Medulla oblongata (tissue), 1 donor: ENCODE results near the gene TTC27.
"Not testable (repeated sequence)": the region's sequence is repeated elsewhere in the genome, so short reads cannot be mapped to it uniquely, and the experiment has no call there.

ENCODE experiments used
- DNase-seq: peaks from one replicate; pipeline ENCODE4 v3.0.0-alpha.2; 2015; ENCODE audit errors: extremely low spot score

TTC27 gene

GRCh38 chr2:32719933-32720716, 92.3 kb downstream of the TTC27 start:
- DNase-seq, result no peak

DNA sequence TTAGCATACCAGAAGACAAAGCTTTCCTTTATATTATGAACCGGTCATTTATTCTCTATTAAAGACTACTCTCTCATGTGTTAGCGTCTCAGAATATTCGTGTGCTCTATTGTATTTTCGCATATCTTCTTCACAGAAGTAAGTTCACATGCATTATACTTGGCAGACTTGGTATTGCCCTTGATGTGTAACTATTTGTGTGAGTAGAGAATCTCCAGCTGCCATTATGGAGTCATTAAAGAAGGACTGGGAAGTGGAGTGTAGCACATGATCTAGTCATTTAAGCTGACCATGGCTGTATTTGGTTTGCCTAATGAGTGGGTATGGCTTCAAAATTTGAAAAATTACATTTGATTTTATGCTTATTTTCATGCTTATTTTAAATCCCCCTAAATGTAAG, 92.9 kb downstream of the TTC27 start:
- DNase-seq, result no peak

GRCh38 chr2:32721376-32721775, 93.5 kb downstream of the TTC27 start:
- no peak for DNase-seq

DNA sequence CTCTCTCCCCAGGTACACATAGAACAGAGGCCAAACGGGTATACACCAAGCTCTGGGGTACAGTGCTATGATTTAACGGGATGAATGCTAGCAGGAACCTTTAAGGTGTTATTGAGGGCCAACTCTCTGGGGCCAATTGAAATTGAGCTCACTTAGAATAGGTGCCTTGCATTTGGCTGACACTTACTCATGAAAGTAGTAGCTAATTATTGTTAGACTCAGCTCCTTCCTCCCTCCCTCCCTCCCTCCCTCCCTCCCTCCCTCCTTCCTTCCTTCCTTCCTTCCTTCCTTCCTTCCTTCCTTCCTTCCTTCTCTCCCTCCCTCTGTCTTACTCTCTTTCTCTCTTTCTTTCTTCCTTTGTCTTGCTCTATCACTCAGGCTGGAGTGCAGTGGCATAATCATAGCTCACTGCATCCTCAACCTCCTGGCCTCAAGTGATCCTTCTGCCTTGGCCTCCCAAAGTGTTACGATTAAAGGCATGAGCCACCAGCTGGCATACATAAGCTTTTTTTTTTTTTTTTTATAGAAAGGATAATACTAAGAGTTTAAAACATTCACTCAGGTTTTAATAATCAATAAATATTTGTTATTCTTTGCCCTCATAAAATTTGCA, 95.7 kb downstream of the TTC27 start:
- DNase-seq, result no peak

- DNase-seq, result not testable (repeated sequence)
Measured at GRCh38 chr2:32726678-32727077, 98.8 kb downstream of the TTC27 start.

DNA sequence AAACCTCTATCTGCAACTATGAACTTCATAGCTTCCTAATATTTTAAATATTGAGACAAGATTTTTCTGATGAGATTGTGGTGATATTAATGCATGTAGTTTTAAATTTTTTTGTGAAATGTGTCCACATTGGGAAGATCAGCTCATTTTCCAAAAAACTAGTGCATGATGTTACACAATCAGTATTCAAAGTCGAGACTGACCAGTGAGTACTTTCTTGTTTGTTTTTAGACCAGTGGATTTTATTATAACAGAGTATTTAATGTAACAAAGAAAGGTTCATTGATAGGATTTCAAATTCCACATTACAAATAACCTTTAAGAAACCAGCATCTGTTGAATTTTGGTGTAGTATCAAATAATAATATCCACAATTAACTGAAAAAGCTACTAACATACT, 99.3 kb downstream of the TTC27 start:
- DNase-seq, result no peak

GRCh38 chr2:32730958-32731357, 103.1 kb downstream of the TTC27 start:
- DNase-seq, result not testable (repeated sequence)

DNA sequence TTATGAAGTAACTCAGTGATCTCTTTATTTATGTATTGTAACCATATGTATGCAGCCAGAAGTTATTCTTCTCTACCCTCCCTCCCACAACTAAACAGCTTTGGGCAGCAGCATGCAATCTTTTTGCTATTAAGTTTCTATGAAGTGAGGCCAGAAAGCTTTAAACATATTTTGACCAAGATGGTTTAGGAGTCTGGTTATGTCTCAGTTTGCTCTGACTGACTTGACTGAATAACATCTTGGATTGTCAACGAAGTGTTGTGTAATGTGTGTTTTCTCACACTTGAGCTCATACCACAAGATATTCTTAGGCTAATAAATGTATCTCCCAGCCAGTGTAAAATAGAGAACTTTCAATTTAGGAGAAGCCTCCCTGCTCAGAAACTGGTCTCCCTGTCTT, 104.3 kb downstream of the TTC27 start:
- no peak for DNase-seq

- DNase-seq, result no peak
Measured at GRCh38 chr2:32732912-32733472, 105.1 kb downstream of the TTC27 start.

DNA sequence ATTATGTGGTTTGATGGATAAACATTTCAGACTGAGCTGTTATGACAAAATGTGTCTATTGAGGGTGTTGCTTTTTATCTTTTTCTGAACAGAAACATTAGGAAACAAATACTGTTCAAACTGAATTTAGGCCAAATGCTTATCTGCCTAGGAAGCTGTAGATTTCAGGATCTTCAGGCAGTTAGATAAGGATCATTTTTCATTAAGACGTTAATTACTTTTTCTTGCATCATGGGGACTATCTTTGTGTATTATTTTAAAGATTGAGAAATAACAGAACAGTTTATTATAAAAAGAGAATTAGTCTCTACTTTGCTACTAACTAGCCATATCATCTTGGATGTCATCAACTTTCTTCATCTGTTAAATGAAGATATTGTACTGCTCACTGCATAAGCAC, 107.5 kb downstream of the TTC27 start:
- DNase-seq, result no peak

GRCh38 chr2:32738939-32739338, 111.1 kb downstream of the TTC27 start:
- DNase-seq, result no peak

- no peak for DNase-seq
Measured at GRCh38 chr2:32739664-32740063, 111.8 kb downstream of the TTC27 start.

DNA sequence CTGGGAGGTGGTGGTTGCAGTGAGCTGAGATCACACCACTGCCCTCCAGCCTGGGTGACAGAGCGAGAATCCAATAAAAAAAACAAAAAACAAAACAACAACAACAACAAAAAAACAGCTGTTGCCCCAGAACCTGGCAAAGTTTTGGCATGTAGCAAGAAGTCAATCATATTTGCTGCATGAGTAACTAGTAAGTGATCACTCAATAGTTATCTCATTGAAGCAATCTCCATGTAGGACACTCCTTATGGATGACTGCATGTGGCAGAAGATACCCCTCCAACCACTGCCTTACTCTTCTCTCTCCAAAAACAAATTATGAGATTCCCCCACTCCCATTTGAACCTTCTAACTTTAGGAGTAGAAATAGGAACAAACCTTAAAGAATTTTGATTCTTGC, 113.7 kb downstream of the TTC27 start:
- no peak for DNase-seq

- no peak for DNase-seq
Measured at GRCh38 chr2:32742376-32742775, 114.5 kb downstream of the TTC27 start.

- no peak for DNase-seq
Measured at GRCh38 chr2:32743480-32744236, 115.8 kb downstream of the TTC27 start.

GRCh38 chr2:32745191-32745590, 117.3 kb downstream of the TTC27 start:
- DNase-seq, result no peak

- DNase-seq, result no peak
Measured at GRCh38 chr2:32745675-32746074, 117.8 kb downstream of the TTC27 start.

DNA sequence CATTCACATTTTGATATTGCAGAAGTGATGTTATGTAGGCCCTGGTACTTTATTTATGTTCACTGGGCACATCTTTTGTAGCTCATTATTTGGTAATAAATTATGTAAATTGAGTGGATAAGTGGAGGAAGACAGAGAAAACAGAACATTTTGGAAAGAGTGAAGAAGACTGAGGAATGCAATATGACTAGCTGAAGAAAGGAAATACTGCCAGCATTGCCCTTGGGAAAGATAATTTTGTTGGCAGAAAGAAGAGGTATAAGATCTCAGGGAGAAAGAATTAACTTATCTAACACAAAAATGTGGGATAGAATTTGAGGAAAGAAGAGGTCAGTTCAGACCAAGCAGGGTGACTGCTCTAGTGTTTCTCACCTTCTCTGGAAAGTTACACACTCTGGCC, 118.8 kb downstream of the TTC27 start:
- no peak for DNase-seq

GRCh38 chr2:32748158-32748557, 120.3 kb downstream of the TTC27 start:
- no peak for DNase-seq

GRCh38 chr2:32750880-32751279, 123.0 kb downstream of the TTC27 start:
- no peak for DNase-seq

- no peak for DNase-seq
Measured at GRCh38 chr2:32752205-32752604, 124.4 kb downstream of the TTC27 start.

GRCh38 chr2:32752952-32753351, 125.1 kb downstream of the TTC27 start:
- DNase-seq, result no peak
